H1 (cell line): ENCODE results near the gene LENG9. TPM values are rescaled to one million over a fixed set of nuclear protein-coding genes. Genes with fewer than 3 reads are reported as not detected.

Experiments
- BACH1 ChIP-seq: IDR thresholded peaks from 2 replicates; pipeline ENCODE4 v1.6.1; 2012; ENCODE audit warnings: low read length, improper control_type of control experiment
- CTCF ChIP-seq, 3 experiments: IDR thresholded peaks; 1 replicate in 2 of 3; 2 replicates in 1 of 3; pipeline versions ENCODE4 v1.5.1 to v1.6.1; 2011; ENCODE audit warnings: low read length in 3 of 3, mild to moderate bottlenecking in 3 of 3, inconsistent platforms in 2 of 3, low read depth in 1 of 3, moderate library complexity in 1 of 3; ENCODE audit not compliant: insufficient read depth in 1 of 3; ENCODE audit errors: control extremely low read depth in 1 of 3
- FOSL1 ChIP-seq: IDR thresholded peaks from 2 replicates; pipeline ENCODE4 v1.6.1; 2011; ENCODE audit warnings: mild to moderate bottlenecking, low read depth, low read length, moderate library complexity; ENCODE audit not compliant: insufficient read depth
- POLR2A ChIP-seq, 2 experiments: IDR thresholded peaks; 1 replicate in 1 of 2; 2 replicates in 1 of 2; pipeline ENCODE4 v1.6.1; 2011; ENCODE audit warnings: low read depth in 2 of 2, low read length in 2 of 2, mild to moderate bottlenecking in 2 of 2; ENCODE audit errors: control extremely low read depth in 1 of 2
- POLR2AphosphoS5 ChIP-seq: IDR thresholded peaks from 2 replicates; pipeline ENCODE4 v1.6.1; 2011; ENCODE audit warnings: low read depth, low read length
- RBBP5 ChIP-seq: IDR thresholded peaks from 2 replicates; pipeline ENCODE4 v1.7.1; 2012; ENCODE audit warnings: low read depth, mild to moderate bottlenecking, inconsistent platforms, low read length, moderate library complexity, borderline replicate concordance
- RFX5 ChIP-seq: IDR thresholded peaks from 2 replicates; pipeline ENCODE4 v1.6.1; 2011; ENCODE audit warnings: low read depth, low read length, improper control_type of control experiment, borderline replicate concordance
- RXRA ChIP-seq: IDR thresholded peaks from 2 replicates; pipeline ENCODE4 v1.6.1; 2011; ENCODE audit warnings: low read depth, mild to moderate bottlenecking, low read length, moderate library complexity; ENCODE audit not compliant: insufficient read depth
- polyA plus RNA-seq, 7 experiments: library from polyadenylated mRNA; depleted of rRNA in 3 of 7; stranded (reverse) in 5 of 7; unstranded in 2 of 7; fragments of >200 nt in 5 of 7; fragments of 200-250 nt in 2 of 7; gene quantifications; 1 replicate in 5 of 7; 2 replicates in 1 of 7; 4 replicates in 1 of 7; pipeline versions ENCODE4 v1.2.1 to v1.2.3, GENCODE V29; 2011 to 2013; ENCODE audit warnings: missing spikeins in 2 of 7, mixed read lengths in 2 of 7
- total RNA-seq: library from RNA; stranded (reverse); fragmentation: NEBNext Ultra II Directional; extraction: Animal tissue kit (Norgen Biotek cat#: 25700); gene quantifications from 2 replicates; pipeline ENCODE4 v1.2.1, GENCODE V29; 2021

LENG9 gene
- total and polyA plus RNA-seq, 2 of the 8 experiments (the other 6 are each of a cell fraction or from before 2014, with no cell fraction given), result 1.6 to 3.9 TPM

GRCh38 chr19:54428323-54429175 is 35.0 kb downstream of the LENG9 start (continued):
- TF ChIP-seq CTCF (IDR thresholded peaks at IDR 0.05; ENCODE audit: control extremely low read depth in 1 of 3, insufficient read depth in 1 of 3, low read depth in 1 of 3, low read length in 3 of 3) (no peak), RXRA (no peak), FOSL1 (no peak), RFX5 (no peak), POLR2AphosphoS5 (no peak), POLR2A (IDR thresholded peaks at IDR 0.05; ENCODE audit: control extremely low read depth in 1 of 2, low read depth in 2 of 2, low read length in 2 of 2) (no peak), RBBP5 (no peak), BACH1 (no peak)
